Measurements from ENCODE around the gene ANKRD49.

DNA sequence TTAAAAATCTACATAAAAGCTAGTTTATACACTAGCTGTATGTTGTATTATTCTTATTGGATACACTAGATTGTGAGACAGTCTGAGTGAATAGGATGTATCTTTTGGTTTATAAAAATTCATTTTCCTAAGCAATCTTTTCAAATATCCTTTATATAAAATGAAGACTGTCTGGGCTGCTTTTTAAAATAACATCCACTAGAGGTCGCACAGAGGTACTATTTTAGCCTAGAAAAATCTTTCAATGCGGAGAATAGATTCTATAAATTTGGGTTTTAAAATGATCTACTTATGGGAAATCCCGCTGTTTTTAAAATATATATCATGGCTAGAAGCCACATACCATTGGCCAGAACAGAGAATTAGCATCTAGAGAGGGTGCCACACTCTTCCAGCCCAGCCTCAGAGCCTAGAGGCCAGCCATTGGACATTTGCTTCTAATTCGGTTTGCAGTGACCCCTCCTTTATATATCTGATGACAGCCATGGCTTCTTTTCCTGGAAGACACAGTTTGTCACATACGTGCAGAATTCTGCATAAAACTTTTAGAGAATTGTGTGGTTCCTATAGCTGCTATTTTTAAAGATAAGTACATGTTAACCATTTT, 25.8 kb downstream of the ANKRD49 start:
- TF ChIP-seq YY1 (IDR thresholded peaks at IDR 0.05; ENCODE audit: insufficient read depth, insufficient read length) (no peak), SUZ12 (IDR thresholded peaks at IDR 0.05; ENCODE audit: extremely low read depth, insufficient read depth, insufficient read length) (no peak)

All from NT2/D1 (cell line).